ENCODE data around the gene TMEM130. TPM values are rescaled to one million over a fixed set of nuclear protein-coding genes. Genes with fewer than 3 reads are reported as not detected.

TMEM130 gene
- total RNA-seq, 4 donors from 2014 or later, result 0.30 to 5.7 (median 1.8) TPM

DNA sequence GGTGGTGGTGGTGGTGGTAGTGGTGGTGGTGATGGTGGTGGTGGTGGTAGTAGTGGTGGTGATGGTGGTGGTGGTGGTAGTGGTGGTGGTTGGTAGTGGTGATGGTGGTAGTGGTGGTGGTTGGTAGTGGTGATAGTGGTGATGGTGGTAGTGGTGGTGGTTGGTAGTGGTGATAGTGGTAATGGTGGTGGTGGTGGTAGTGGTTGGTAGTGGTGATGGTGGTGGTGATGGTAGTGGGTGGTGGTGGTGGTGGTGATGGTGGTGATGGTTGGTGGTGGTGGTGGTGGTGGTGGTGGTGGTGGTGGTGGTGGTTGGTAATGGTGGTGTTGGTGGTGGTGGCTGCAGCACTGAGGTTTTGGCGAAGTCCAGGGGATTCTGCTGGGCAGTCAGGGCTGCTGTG, 58.5 kb downstream of the TMEM130 start:
- Histone ChIP-seq H3K36me3 (no peaks in the 10 kb centered on the region), H3K4me1 (no peaks in the 10 kb centered on the region), H3K27ac (no peak overlapping the region), H3K9me3 (peaks cover 0 to 16% (median 0%) of the 10 kb centered on the region in 4 donors), H3K27me3 (no peaks in the 10 kb centered on the region), H3K4me3 (no peak overlapping the region)
- no peak for TF ChIP-seq EP300 (IDR thresholded peaks at IDR 0.05)
- TF ChIP-seq POLR2A (IDR thresholded peaks at IDR 0.05), result no peak
- no peak for TF ChIP-seq CTCF (IDR thresholded peaks at IDR 0.05)
- WGBS, 2 donors, result 81 to 91% methylated on average over 1 of the region's 1 CpG
- no peak for DNase-seq (ENCODE audit: low spot score in 2 of 2)

GRCh38 chr7:98810153-98810802, 59.5 kb downstream of the TMEM130 start:
- H3K9me3 ChIP-seq, result peaks cover 0 to 16% (median 0%) of the 10 kb centered on the region in 4 donors
- TF ChIP-seq POLR2A (IDR thresholded peaks at IDR 0.05) (no peak), CTCF (IDR thresholded peaks at IDR 0.05) (no peak), EP300 (IDR thresholded peaks at IDR 0.05) (no peak)
- no peaks in the 10 kb centered on the region for H3K27me3 ChIP-seq
- DNase-seq (ENCODE audit: low spot score in 2 of 2), result no peak
- H3K4me1 ChIP-seq, result no peaks in the 10 kb centered on the region
- WGBS, 2 donors, result 57% methylated on average over 9 of the region's 9 CpGs
- no peak overlapping the region for H3K27ac ChIP-seq
- H3K36me3 ChIP-seq, result no peaks in the 10 kb centered on the region
- H3K4me3 ChIP-seq, result no peak overlapping the region

DNA sequence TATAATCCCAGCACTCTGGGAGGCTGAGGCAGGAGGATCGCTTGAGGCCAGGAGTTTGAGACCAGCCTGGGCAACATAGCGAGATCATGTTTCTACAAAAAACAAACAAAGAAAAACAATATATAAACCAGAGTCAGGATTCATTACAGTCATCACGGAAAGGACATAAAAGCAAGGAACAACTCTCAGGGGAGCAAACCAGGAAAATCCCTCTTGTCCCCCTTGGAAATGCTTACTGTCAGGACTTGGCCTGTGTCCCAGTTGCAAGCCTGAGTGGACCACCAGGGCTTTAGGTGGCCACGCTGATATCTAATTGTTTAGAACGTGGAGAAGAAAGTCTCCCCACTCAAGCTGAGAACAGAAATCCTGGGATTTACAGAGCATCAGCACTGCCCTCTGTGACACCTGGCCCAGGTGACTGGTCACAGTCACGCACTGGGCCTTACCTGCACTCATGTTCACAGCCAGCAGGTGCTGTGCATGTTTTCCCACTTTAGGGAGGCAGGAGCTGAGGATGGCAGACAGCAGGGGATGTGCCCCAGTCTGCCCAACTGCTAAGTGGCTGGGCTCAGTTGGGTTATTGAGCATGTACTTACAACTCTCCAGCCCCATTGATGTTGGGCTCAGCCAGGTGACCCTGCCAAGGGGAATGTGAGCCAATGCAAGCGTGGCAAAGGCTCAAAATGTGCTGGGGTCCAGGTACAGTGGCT, 60.9 kb downstream of the TMEM130 start:
- H3K27me3 ChIP-seq, result no peaks in the 10 kb centered on the region
- TF ChIP-seq POLR2A (IDR thresholded peaks at IDR 0.05), result no peak
- TF ChIP-seq CTCF (IDR thresholded peaks at IDR 0.05), result no peak
- TF ChIP-seq EP300 (IDR thresholded peaks at IDR 0.05), result no peak
- H3K4me3 ChIP-seq, result no peak overlapping the region
- no peaks in the 10 kb centered on the region for H3K4me1 ChIP-seq
- peaks cover 0 to 16% (median 0%) of the 10 kb centered on the region in 4 donors for H3K9me3 ChIP-seq
- H3K36me3 ChIP-seq, result no peaks in the 10 kb centered on the region
- no peak overlapping the region for H3K27ac ChIP-seq
- DNase-seq (ENCODE audit: low spot score in 2 of 2), result no peak
- 73 to 76% methylated on average over 7 of the region's 7 CpGs for WGBS, 2 donors

DNA sequence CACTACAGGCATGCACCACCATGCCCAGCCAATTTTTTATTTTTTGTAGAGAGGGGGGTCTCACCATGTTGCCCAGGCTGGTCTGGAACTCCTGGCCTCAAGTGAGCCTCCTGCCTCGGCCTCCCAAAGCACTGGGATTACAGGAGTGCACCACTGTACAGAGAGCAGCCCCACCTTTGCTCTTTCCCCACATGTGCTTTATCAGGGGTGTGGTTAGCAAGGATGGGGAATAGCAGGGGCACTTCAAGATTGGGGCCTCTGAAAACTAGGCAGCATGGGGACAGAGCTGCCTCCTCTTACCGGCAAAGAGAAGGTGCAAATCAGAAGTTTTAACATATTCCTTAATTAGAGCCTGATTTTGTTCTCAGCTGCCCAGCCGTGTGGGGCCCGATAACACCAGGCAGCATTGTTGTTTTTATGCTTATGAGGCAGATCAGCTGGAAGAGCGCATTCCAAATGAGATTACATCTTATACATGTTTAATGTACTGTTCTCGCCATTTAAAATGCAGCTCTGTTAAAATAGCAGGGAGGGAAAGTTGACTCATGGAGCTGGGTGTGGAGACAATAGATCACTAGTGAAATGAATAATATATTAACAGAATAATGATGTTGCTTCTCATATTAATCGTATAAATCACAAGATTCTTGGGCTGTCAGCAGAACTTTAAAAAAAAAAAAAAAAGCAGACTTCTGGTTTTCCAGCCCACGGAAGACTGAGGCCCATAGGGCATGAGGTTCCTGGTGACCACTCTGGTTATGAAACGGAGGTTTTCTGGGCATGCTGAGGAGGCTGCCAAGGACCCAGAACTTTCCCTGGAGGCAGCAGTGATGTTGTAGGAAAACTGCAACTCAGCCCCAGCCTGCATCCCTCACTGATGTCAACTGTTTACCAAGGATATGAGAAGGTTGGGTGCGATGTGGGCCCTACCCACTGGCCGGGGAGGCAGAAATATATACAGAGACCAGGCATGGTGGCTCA, 62.5 kb downstream of the TMEM130 start:
- H3K27me3 ChIP-seq, result no peaks in the 10 kb centered on the region
- H3K4me1 ChIP-seq, result peaks cover 0 to 3% (median 0%) of the 10 kb centered on the region in 4 donors
- H3K4me3 ChIP-seq, result no peak overlapping the region
- no peak for DNase-seq (ENCODE audit: low spot score in 2 of 2)
- no peak for TF ChIP-seq EP300 (IDR thresholded peaks at IDR 0.05)
- no peak for TF ChIP-seq POLR2A (IDR thresholded peaks at IDR 0.05)
- TF ChIP-seq CTCF (IDR thresholded peaks at IDR 0.05), result no peak
- H3K27ac ChIP-seq, result no peak overlapping the region
- 52% methylated on average over 11 of the region's 11 CpGs for WGBS, 2 donors
- H3K9me3 ChIP-seq, result peaks cover 0 to 23% (median 0%) of the 10 kb centered on the region in 4 donors
- no peaks in the 10 kb centered on the region for H3K36me3 ChIP-seq
